HepG2 (cell line): ENCODE measurements around the gene C20orf144. TPM values are rescaled to one million over a fixed set of nuclear protein-coding genes. Genes with fewer than 3 reads are reported as not detected.
"Not testable (repeated sequence)": the region's sequence is repeated elsewhere in the genome, so short reads cannot be mapped to it uniquely, and the experiment has no call there.

Source experiments
- ESRRA ChIP-seq: sonication (generic); formaldehyde crosslinking; IDR thresholded peaks from 2 replicates; pipeline ENCODE4 v1.5.1; 2020; ENCODE audit warnings: mild to moderate bottlenecking, low read depth, missing genetic modification reagents
- HDAC1 ChIP-seq: sonication (generic); formaldehyde crosslinking; IDR thresholded peaks from 2 replicates; pipeline ENCODE4 v1.5.1; 2020; ENCODE audit warnings: mild to moderate bottlenecking, missing genetic modification reagents
- HIVEP1 ChIP-seq: sonication (generic); formaldehyde crosslinking; IDR thresholded peaks from 2 replicates; pipeline ENCODE4 v1.4.0; 2020; ENCODE audit warnings: mild to moderate bottlenecking, missing genetic modification reagents
- KDM5B ChIP-seq: sonication (generic); formaldehyde crosslinking; IDR thresholded peaks from 2 replicates; pipeline ENCODE4 v1.4.0; 2020; ENCODE audit warnings: missing genetic modification reagents, mild to moderate bottlenecking, borderline replicate concordance
- REXO4 ChIP-seq: sonication (generic); formaldehyde crosslinking; IDR thresholded peaks from 2 replicates; pipeline ENCODE4 v1.8.0; 2022; ENCODE audit warnings: missing genetic modification reagents, mild to moderate bottlenecking, borderline replicate concordance
- SOX6 ChIP-seq, 2 experiments: fragments of 450-650 bp in 1 of 2; sonication (generic) in 1 of 2; formaldehyde crosslinking in 1 of 2; IDR thresholded peaks; 2 replicates each; pipeline versions ENCODE4 v1.4.0 to v1.6.1; 2017 to 2020; ENCODE audit warnings: antibody characterized with exemption in 1 of 2, mild to moderate bottlenecking in 1 of 2, missing genetic modification reagents in 1 of 2
- ZFP41 ChIP-seq: sonication (generic); formaldehyde crosslinking; IDR thresholded peaks from 2 replicates; pipeline ENCODE4 v1.4.0; 2020; ENCODE audit warnings: mild to moderate bottlenecking, missing genetic modification reagents, borderline replicate concordance
- ZMYM4 ChIP-seq: sonication (generic); formaldehyde crosslinking; IDR thresholded peaks from 2 replicates; pipeline ENCODE4 v1.8.1; 2023; ENCODE audit warnings: mild to moderate bottlenecking, missing genetic modification reagents
- ZNF333 ChIP-seq: sonication (generic); formaldehyde crosslinking; IDR thresholded peaks from 2 replicates; pipeline ENCODE4 v1.4.0; 2020; ENCODE audit warnings: mild to moderate bottlenecking, missing genetic modification reagents, borderline replicate concordance
- ZNF350 ChIP-seq: sonication (generic); formaldehyde crosslinking; IDR thresholded peaks from 2 replicates; pipeline ENCODE4 v1.4.0; 2020; ENCODE audit warnings: mild to moderate bottlenecking, low read depth, missing genetic modification reagents, borderline replicate concordance
- ZNF550 ChIP-seq: sonication (generic); formaldehyde crosslinking; IDR thresholded peaks from 2 replicates; pipeline ENCODE4 v1.4.0; 2020; ENCODE audit warnings: mild to moderate bottlenecking, missing genetic modification reagents, borderline replicate concordance
- ZNF788 ChIP-seq: sonication (generic); formaldehyde crosslinking; IDR thresholded peaks from 2 replicates; pipeline ENCODE4 v1.5.0; 2020; ENCODE audit warnings: mild to moderate bottlenecking, missing genetic modification reagents, borderline replicate concordance
- ZNF839 ChIP-seq: sonication (generic); formaldehyde crosslinking; IDR thresholded peaks from 2 replicates; pipeline ENCODE4 v1.4.0; 2020; ENCODE audit warnings: missing genetic modification reagents, mild to moderate bottlenecking, borderline replicate concordance
- ZNF891 ChIP-seq: sonication (generic); formaldehyde crosslinking; IDR thresholded peaks from 2 replicates; pipeline ENCODE4 v1.5.0; 2020; ENCODE audit warnings: mild to moderate bottlenecking, missing genetic modification reagents
- polyA plus RNA-seq, 8 experiments: library from polyadenylated mRNA; depleted of rRNA in 3 of 8; stranded (reverse) in 7 of 8; unstranded in 1 of 8; fragments of >200 nt; fragmentation: Illumina TruSeq in 4 of 8; extraction: Trizol in 4 of 8; gene quantifications; 2 replicates each; pipeline versions ENCODE4 v1.2.1 to v1.2.3, GENCODE V29; 2011 to 2016; ENCODE audit warnings: low read depth in 4 of 8, missing spikeins in 1 of 8, mixed read lengths in 1 of 8; ENCODE audit not compliant: insufficient read depth in 1 of 8
- total RNA-seq, 5 experiments: library from RNA; depleted of rRNA; stranded (reverse); fragments of >200 nt; fragmentation: Illumina TruSeq; extraction: Trizol; gene quantifications; 2 replicates each; pipeline ENCODE4 v1.2.3, GENCODE V29; 2016; ENCODE audit warnings: low read depth in 1 of 5
- TF ChIP-seq, protein P1 (sequence below): sonication (generic); formaldehyde crosslinking; IDR thresholded peaks from 2 replicates; pipeline ENCODE4 v1.4.0; 2020; ENCODE audit warnings: mild to moderate bottlenecking, missing genetic modification reagents
- TF ChIP-seq, protein P2 (sequence below): sonication (generic); formaldehyde crosslinking; IDR thresholded peaks from 2 replicates; pipeline ENCODE4 v1.5.0; 2020; ENCODE audit warnings: mild to moderate bottlenecking, missing genetic modification reagents, borderline replicate concordance
- TF ChIP-seq, protein P3 (sequence below): sonication (generic); formaldehyde crosslinking; IDR thresholded peaks from 2 replicates; pipeline ENCODE4; 2020; ENCODE audit warnings: missing genetic modification reagents, mild to moderate bottlenecking, borderline replicate concordance
- TF ChIP-seq, protein P4 (sequence below): sonication (generic); formaldehyde crosslinking; IDR thresholded peaks from 2 replicates; pipeline ENCODE4 v1.9.0; 2022; ENCODE audit warnings: missing genetic modification reagents, mild to moderate bottlenecking, borderline replicate concordance

C20orf144 gene
- total and polyA plus RNA-seq, 2 of the 13 experiments (the other 11 are each of a cell fraction or from before 2014, with no cell fraction given): 0.09 to 0.16 TPM

DNA sequence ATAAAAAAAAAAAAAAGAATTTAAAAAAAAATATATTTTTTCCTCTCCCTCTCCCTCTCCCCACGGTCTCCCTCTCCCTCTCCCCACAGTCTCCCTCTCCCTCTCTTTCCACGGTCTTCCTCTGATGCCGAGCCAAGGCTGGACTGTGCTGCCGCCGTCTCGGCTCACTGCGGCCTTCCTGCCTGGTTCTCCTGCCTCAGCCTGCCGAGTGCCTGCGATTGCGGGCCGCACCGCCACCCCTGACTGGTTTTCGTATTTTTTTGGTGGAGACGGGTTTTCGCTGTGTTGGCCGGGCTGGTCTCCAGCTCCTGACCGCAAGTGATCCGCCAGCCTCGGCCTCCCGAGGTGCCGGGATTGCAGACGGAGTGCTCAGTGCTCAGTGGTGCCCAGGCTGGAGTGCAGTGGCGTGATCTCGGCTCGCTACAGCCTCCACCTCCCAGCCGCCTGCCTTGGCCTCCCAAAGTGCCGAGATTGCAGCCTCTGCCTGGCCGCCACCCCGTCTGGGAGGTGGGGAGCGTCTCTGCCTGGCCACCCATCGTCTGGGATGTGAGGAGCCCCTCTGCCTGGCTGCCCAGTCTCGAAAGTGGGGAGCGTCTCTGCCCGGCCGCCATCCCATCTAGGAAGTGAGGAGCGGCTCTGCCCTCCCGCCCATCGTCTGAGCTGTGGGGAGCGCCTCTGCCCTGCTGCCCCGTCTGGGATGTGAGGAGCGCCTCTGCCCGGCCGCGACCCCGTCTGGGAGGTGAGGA lies 38.7 kb downstream of the C20orf144 start (continued):
- TF ChIP-seq, protein P1, sequence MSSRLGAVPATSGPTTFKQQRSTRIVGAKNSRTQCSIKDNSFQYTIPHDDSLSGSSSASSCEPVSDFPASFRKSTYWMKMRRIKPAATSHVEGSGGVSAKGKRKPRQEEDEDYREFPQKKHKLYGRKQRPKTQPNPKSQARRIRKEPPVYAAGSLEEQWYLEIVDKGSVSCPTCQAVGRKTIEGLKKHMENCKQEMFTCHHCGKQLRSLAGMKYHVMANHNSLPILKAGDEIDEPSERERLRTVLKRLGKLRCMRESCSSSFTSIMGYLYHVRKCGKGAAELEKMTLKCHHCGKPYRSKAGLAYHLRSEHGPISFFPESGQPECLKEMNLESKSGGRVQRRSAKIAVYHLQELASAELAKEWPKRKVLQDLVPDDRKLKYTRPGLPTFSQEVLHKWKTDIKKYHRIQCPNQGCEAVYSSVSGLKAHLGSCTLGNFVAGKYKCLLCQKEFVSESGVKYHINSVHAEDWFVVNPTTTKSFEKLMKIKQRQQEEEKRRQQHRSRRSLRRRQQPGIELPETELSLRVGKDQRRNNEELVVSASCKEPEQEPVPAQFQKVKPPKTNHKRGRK: 0 out of 2 replicates have a peak, but pooled peaks have one; percentile 71
- TF ChIP-seq ZNF839 (peak; percentile 50; the same call in 1 of the 2 replicates), ZNF788 (0 out of 2 replicates have a peak, but pooled peaks have one; percentile 20), ZNF891 (peak; percentile 58; the same call in 1 of the 2 replicates), KDM5B (CRISPR knock-in tag) (peak; percentile 53; the same call in 1 of the 2 replicates), ESRRA (peak; percentile 43; the same call in 1 of the 2 replicates), ZFP41 (CRISPR knock-in tag) (0 out of 2 replicates have a peak, but pooled peaks have one; percentile 47), SOX6 (CRISPR knock-in tag; IDR thresholded peaks at IDR 0.05) (peak; percentile 73), REXO4 (0 out of 2 replicates have a peak, but pooled peaks have one; percentile 17), ZNF350 (CRISPR knock-in tag) (0 out of 2 replicates have a peak, but pooled peaks have one; percentile 30), ZNF333 (CRISPR knock-in tag) (0 out of 2 replicates have a peak, but pooled peaks have one; percentile 45), HIVEP1 (CRISPR knock-in tag) (peak; percentile 45), ZMYM4 (CRISPR knock-in tag) (peak; percentile 51), HDAC1 (CRISPR knock-in tag) (0 out of 2 replicates have a peak, but pooled peaks have one; percentile 23), ZNF550 (CRISPR knock-in tag) (0 out of 2 replicates have a peak, but pooled peaks have one; percentile 58)
- TF ChIP-seq, protein P2, sequence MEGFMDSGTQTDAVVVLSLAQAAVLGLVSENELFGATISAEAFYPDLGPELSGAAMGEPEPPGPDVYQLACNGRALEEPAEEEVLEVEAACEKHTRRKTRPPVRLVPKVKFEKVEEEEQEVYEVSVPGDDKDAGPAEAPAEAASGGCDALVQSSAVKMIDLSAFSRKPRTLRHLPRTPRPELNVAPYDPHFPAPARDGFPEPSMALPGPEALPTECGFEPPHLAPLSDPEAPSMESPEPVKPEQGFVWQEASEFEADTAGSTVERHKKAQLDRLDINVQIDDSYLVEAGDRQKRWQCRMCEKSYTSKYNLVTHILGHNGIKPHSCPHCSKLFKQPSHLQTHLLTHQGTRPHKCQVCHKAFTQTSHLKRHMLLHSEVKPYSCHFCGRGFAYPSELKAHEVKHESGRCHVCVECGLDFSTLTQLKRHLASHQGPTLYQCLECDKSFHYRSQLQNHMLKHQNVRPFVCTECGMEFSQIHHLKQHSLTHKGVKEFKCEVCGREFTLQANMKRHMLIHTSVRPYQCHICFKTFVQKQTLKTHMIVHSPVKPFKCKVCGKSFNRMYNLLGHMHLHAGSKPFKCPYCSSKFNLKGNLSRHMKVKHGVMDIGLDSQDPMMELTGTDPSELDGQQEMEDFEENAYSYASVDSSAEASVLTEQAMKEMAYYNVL: peak; percentile 59; the same call in 1 of the 2 replicates
- not testable (repeated sequence) for TF ChIP-seq SOX6 (IDR thresholded peaks at IDR 0.05)
- TF ChIP-seq, protein P3, sequence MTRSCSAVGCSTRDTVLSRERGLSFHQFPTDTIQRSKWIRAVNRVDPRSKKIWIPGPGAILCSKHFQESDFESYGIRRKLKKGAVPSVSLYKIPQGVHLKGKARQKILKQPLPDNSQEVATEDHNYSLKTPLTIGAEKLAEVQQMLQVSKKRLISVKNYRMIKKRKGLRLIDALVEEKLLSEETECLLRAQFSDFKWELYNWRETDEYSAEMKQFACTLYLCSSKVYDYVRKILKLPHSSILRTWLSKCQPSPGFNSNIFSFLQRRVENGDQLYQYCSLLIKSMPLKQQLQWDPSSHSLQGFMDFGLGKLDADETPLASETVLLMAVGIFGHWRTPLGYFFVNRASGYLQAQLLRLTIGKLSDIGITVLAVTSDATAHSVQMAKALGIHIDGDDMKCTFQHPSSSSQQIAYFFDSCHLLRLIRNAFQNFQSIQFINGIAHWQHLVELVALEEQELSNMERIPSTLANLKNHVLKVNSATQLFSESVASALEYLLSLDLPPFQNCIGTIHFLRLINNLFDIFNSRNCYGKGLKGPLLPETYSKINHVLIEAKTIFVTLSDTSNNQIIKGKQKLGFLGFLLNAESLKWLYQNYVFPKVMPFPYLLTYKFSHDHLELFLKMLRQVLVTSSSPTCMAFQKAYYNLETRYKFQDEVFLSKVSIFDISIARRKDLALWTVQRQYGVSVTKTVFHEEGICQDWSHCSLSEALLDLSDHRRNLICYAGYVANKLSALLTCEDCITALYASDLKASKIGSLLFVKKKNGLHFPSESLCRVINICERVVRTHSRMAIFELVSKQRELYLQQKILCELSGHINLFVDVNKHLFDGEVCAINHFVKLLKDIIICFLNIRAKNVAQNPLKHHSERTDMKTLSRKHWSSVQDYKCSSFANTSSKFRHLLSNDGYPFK (CRISPR knock-in tag): 0 out of 2 replicates have a peak, but pooled peaks have one; percentile 2
- TF ChIP-seq, protein P4, sequence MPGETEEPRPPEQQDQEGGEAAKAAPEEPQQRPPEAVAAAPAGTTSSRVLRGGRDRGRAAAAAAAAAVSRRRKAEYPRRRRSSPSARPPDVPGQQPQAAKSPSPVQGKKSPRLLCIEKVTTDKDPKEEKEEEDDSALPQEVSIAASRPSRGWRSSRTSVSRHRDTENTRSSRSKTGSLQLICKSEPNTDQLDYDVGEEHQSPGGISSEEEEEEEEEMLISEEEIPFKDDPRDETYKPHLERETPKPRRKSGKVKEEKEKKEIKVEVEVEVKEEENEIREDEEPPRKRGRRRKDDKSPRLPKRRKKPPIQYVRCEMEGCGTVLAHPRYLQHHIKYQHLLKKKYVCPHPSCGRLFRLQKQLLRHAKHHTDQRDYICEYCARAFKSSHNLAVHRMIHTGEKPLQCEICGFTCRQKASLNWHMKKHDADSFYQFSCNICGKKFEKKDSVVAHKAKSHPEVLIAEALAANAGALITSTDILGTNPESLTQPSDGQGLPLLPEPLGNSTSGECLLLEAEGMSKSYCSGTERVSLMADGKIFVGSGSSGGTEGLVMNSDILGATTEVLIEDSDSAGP (CRISPR knock-in tag): 0 out of 2 replicates have a peak, but pooled peaks have one; percentile 25
